ENCODE data around the gene GKN2.
"Not testable (repeated sequence)": the region's sequence is repeated elsewhere in the genome, so short reads cannot be mapped to it uniquely, and the experiment has no call there.

GKN2 gene

DNA sequence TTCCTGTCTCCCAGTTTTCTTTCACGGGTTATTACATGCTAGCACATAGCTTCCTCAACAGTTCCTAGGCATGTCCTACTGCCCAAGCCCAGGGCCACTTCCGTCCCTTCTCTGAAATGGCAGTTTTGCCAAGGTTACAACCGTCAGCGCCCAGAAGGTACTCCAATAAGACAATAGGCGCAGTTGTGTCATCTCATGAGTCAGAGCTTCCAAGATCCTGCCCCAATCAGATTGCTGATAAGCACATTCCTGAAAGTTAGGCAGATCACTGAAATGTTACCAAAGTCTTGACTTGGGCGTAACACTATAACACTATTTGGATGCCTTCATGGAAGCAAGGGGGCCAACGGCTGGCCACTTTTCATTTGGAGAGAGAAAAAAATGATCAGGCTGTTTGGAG is 34.2 kb downstream of the GKN2 start:
- DNase-seq (ENCODE audit: low read depth): no peak

DNA sequence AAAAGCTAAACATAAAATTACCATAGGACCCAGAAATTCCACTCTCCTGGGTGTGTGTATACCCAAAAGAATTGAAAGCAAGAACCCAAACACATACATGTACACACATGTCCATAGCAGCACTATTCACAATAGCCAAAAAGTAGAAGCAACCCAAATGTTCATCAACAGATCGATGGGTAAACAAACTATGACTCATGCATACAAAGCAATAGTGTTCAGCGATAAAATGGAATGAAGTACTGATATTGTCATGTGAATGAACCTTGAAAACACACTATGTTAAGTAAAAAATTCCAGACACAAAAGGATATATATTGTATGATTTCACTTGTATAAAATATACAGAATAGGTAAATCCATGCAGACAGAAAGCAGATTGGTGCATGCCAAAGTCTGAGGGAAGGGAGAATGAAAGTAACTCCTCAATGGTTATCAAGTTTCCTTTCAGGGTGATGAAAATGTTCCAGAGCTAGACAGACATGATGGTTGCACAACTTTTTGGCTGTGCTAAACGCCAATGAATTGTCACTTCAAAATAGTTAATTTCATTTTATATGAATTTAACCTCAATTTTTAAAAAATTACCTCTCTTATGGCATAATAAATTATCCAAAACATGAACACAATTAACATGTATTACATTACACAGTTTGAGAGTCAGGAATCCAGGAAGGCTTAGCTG is 35.5 kb downstream of the GKN2 start:
- peak; percentile 20 for DNase-seq (ENCODE audit: low read depth)

DNA sequence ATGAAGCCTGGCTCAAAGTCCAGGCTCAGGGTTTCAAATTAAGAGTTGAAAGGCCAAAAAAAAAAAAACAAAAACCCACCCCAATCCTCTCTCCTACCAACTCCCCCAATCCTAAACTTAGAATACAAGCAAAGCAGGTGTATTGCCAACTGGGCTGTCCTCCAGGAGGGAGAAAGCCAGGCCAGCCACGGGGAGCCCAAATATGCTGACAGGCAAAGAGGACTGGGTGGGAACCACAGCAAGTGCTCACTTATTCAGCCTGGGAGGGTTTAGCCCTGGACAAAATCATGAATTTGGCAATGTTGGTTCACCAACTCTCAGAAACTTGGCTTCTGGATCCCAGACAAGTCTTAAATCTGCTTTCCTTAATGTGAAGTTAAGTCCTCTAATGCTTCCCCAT is 36.5 kb downstream of the GKN2 start:
- no peak for DNase-seq (ENCODE audit: low read depth)

DNA sequence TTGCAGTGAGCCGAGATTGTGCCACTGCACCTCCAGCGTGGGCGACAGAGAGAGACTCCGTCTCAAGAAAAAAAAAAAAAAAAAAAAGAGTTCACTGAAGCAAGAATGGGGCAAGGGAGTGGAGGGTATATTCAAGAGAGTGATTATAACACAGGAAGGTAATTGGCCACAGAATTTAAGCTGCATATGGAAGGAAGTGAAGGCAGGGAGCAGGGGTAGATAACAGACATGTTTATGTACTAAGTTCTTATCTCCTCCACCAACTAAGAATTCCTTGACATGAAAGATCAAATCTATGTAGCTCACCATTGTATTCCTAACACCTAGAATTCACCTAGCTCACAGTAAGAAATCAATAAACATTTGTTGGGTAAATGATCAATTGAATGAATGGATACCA is 37.3 kb downstream of the GKN2 start:
- DNase-seq (ENCODE audit: low read depth): no peak

- DNase-seq (ENCODE audit: low read depth): no peak
Observed at GRCh38 chr2:68913359-68913758, 39.3 kb downstream of the GKN2 start.

DNA sequence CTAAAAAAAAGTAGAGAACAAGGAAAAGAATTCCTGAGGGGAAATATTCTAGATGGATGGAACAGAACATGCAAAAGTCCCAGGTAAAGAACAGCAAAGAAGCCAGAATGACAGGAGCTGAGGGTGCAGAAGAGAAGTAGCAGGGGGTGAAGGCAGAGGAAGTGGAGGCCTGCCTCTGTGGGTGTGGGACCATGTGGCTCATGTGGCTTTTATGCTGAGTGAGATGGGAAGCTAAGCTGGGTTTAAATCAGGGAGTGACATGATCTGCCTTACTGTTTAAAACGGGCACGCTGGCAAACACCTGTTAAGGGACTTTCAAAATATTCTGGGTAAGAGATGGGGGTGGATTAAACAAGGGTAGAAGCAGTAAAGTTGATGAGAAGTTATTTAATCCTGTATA is 40.0 kb downstream of the GKN2 start:
- DNase-seq (ENCODE audit: low read depth): no peak

DNA sequence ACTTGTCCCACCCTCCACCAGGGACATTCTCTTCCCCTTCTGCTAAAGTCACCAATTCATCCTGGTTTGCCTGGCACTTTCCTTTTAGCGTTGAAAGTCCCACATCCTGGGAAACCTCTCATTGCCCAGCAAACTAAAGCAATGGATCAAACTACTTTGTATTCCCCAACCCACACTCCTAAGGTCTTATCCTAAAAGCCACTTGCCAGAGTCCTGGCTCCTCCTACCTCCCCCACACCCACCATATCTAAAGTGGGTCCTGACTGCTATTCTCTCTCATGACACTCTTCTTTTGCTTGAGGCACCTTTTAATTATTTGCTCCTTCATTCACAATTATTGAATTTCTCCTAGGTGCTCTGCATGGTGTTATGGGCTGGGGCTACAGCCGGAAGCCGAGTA is 40.6 kb downstream of the GKN2 start:
- no peak for DNase-seq (ENCODE audit: low read depth)

DNA sequence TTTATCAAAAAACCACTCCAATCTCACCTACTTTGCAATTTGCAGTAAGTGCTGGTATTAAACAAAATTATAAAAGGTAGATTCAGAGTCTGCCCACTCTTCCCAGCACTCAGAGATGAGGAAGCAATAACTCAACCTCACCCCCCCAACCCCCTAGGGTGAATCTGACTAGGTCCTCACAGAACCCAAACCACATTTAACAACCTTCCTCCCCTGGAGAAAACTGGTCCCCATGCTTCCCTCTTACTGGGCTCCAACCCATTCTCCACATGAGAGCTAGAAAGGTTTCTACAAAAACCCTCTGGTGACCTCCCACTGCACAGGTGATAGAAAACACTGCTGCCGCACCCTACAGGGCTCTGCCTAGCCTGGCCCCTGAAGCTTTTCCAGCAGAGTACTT is 41.0 kb downstream of the GKN2 start:
- DNase-seq (ENCODE audit: low read depth): no peak

DNA sequence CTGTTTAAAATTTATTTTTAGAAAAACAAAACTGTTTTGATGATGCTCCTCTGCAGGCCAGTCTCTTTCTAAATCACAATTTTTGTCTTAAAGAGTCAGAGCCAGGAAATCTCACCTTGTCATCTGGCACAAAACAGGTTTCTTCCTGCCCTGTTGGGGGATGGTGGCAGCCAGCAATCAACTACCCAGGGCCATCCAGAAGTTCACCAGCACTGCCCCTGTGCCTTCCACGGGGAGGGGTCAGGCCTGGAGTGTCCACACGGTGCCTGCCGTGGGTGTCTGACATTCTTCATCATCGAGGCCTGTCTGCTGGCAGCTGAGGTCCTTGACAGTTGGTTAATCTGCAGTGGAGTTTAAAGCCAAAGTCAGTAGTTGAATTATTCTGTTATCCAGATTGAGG is 41.4 kb downstream of the GKN2 start:
- DNase-seq (ENCODE audit: low read depth): no peak

GRCh38 chr2:68909793-68910674 is 42.7 kb downstream of the GKN2 start:
- DNase-seq (ENCODE audit: low read depth): peak; percentile 59

- DNase-seq (ENCODE audit: low read depth): peak; percentile 47
Observed at GRCh38 chr2:68908392-68908970, 44.2 kb downstream of the GKN2 start.

DNA sequence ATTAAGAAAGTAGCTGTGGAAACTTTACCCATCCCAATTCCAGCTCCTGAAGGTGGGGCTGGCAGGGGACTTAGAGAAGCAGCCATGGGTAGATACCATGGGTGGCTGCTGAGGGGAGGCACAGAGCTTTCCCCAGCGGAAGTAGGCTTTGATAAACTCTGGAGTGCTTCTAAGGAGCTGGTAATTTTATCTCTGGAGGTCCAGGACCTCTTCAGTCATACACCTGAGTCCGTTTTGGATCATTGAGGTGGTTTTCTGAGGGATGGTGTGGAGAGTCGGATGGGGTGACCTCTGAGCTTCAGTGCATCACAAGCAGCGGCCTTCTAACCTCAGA is 44.8 kb downstream of the GKN2 start:
- no peak for DNase-seq (ENCODE audit: low read depth)

GRCh38 chr2:68907232-68907919 is 45.3 kb downstream of the GKN2 start:
- DNase-seq (ENCODE audit: low read depth): no peak

DNA sequence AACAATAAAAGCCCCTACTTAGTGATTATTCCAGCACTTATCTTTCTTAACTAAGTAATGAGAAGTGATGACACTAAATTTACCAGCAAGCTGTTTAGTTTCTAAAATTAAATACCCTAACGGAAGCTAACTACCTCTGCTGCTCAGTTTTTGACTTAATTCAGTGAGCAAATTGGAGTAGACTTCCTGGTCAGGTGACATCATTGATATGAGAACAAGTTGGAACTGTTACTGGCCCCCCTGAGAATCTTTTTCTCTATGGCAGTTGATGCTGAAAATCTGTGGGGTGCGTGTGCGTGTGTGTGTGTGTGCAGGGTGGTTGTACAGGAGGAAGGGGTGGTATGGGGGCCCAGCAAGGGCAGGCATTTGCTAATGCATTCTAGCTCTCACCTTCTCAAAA is 46.0 kb downstream of the GKN2 start:
- no peak for DNase-seq (ENCODE audit: low read depth)

DNA sequence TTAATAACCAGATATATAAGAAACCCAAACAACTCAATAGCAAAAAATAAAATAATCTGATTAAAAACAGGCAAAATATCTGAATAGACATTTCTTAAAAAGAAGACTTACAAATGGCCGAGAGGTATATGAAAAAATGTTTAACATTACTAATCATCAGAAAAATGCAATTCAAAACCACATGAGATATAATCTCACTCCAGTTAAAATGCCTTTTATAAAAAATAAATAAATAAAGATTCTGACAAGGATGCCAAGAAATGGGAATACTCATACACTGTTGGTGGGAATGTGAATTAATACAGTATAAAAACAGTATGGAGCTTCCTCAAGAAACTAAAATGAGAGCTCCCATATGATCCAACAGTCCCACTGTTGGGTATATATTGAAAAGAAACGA is 47.6 kb downstream of the GKN2 start:
- no peak for DNase-seq (ENCODE audit: low read depth)

DNA sequence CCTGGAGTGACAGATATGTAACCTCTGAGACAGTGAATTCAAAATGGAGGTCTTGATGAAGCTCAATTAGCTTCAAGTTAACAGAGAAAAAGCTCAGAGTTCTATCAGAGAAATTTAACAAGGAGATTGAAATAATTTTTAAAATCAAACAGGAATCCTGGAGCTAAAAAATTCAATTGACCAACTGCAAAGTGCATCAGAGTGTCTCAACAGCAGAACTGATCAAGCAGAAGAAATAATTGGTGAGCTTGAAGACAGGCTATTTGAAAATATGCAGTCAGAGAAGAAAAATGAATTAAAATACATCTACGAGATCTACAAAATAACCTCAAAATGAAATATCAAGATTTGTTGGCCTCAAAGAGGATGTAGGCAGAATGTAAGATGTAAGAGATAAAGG is 51.1 kb downstream of the GKN2 start:
- DNase-seq (ENCODE audit: low read depth): no peak

DNA sequence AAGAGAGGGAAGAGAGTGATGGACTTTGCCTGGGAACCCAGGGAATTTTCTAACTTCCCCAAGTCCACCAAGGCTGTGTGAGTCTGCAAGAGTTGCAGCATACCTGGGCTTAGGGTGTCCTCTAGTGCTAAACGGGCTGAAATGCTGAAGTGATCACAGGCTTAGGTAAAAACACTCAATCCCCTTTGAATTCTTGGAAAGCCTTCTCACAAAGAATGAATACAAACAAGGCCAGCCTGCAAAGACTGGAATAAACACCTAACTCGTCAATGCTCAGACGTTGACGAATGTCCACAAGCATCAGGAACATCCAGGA is 51.5 kb downstream of the GKN2 start:
- no peak for DNase-seq (ENCODE audit: low read depth)

DNA sequence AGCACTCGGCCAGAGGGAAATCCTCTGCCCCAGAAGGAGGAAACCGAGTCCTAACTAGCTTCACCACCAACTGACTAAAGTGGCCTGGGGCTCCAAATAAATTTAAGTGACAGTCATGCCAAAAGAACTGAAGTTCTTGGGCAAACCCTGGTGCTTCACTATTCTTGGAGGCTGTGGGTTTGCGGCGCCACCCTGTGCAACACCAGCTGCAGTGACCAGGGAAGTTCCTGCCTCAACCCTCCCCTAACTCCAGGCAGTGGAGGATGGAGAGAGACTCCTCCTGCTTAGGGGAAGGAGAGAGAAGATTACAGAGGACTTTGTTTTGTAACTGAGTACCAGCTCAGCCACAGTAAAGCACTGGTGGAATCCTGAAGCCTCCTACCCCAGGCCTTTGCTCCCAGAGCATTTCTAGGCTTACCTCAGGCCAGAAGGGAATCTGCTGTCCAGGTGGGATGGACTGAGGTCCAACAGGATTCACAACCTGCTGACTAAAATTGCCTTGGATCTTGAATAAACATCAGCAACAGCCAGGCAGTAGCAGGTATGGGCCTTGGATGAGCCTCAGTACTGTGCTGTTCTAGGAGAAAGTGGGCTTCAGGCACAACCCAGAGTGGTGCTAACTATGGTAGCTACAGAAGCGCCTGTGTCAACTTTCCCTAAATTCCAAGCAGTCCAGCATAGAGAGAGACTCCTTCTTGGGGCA is 52.0 kb downstream of the GKN2 start:
- DNase-seq (ENCODE audit: low read depth): no peak

DNA sequence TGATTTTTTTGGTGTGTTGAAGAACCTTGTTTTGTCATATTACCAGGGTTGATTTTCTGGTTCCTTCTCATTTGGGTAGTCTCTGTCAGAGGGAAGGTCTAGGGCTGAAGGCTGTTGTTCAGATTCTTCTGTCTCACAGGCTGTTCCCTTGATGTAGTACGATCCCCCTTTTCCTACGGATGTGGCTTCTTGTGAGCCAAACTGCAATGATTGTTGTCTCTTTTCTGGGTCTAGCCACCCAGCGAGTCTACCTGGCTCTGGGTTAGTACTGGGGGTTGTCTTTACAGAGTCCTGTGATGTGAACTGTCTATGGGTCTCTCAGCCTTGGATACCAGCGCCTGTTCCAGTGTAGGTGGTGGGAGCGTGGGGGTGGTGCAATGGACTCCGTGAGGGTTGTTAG is 56.7 kb downstream of the GKN2 start:
- DNase-seq (ENCODE audit: low read depth): not testable (repeated sequence)

Measured in fibroblast of gingiva (primary cell).